ENCODE data around the gene OAS1.
A peak's percentile ranks its signal among the peaks of the same experiment; 100 is the strongest.

The OAS1 gene

DNA sequence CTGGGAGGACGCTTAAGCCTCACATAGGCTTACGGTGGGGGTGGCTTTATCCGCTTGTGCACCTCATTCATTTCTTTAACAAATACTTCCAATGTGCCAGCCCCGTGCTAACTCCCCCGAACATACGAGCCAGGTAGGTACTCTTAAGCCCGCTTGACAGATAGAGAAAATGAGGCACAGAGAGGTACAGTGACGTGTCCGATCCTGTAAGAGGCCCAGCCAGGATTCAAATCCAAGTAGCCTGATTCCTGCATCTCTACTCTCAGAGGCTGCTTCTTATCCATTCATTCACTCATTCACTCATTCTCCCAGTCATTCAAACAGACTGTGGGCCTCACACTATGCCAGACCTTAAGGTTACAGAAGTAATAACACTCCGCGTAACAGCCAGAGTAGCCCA lies 32.0 kb downstream of the OAS1 start:
- peaks cover 4 to 10% of the 10 kb centered on the region in 2 donors for H3K4me1 ChIP-seq (ENCODE audit: control insufficient read depth in 1 of 2, insufficient read depth in 2 of 2, low read length in 2 of 2)
- H3K27ac ChIP-seq (ENCODE audit: low read length): peak overlapping the region; percentile 51
- peak overlapping the region; percentile 84 to 94 for H3K4me3 ChIP-seq (ENCODE audit: low read depth in 1 of 2, low read length in 2 of 2)
- no peaks in the 10 kb centered on the region for H3K36me3 ChIP-seq (ENCODE audit: control insufficient read depth in 1 of 2, insufficient read depth in 2 of 2, low read length in 2 of 2)
- no peaks in the 10 kb centered on the region for H3K27me3 ChIP-seq (ENCODE audit: low read depth, low read length)
- H3K9me3 ChIP-seq (ENCODE audit: control insufficient read depth in 1 of 2, low read length in 2 of 2): no peaks in the 10 kb centered on the region

DNA sequence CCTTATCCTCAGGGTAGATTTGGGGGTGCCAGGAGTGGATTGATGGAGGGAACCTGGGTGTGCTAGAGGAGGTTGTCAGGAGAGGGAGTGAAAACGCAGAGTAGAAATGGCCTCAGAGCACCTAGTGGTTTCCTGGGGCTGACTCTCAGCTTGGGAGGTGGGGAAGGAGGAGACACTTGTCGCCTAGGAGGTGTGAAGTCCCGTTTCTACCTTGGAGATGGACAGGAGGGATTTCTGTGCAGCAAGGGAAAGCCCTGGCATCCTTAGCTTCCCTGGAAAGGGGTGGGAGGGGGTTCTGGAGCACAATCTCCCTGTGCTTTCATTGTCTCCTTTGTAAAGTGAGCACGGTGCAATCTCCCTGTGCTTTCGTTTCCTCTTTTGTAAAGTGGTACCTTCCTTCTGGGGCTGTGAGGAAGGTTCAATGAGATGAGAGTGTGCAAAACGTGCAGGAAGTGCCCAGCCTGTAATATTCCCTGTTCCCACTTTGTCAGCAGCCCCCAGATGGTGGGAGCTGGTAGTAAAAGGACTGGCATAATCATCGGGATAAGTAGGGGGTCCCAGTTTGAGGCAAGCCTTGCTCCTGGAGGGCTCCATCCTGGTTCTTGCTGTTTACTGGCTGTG lies 33.1 kb downstream of the OAS1 start:
- Histone ChIP-seq H3K27me3 (ENCODE audit: low read depth, low read length) (no peaks in the 10 kb centered on the region), H3K9me3 (ENCODE audit: control insufficient read depth in 1 of 2, low read length in 2 of 2) (no peaks in the 10 kb centered on the region), H3K27ac (ENCODE audit: low read length) (no peak overlapping the region), H3K4me3 (ENCODE audit: low read depth in 1 of 2, low read length in 2 of 2) (peak overlapping the region in 1 of 2 donors; percentile 27), H3K36me3 (ENCODE audit: control insufficient read depth in 1 of 2, insufficient read depth in 2 of 2, low read length in 2 of 2) (peaks cover 3 to 7% of the 10 kb centered on the region in 2 donors), H3K4me1 (ENCODE audit: control insufficient read depth in 1 of 2, insufficient read depth in 2 of 2, low read length in 2 of 2) (peaks cover 4 to 10% of the 10 kb centered on the region in 2 donors)

DNA sequence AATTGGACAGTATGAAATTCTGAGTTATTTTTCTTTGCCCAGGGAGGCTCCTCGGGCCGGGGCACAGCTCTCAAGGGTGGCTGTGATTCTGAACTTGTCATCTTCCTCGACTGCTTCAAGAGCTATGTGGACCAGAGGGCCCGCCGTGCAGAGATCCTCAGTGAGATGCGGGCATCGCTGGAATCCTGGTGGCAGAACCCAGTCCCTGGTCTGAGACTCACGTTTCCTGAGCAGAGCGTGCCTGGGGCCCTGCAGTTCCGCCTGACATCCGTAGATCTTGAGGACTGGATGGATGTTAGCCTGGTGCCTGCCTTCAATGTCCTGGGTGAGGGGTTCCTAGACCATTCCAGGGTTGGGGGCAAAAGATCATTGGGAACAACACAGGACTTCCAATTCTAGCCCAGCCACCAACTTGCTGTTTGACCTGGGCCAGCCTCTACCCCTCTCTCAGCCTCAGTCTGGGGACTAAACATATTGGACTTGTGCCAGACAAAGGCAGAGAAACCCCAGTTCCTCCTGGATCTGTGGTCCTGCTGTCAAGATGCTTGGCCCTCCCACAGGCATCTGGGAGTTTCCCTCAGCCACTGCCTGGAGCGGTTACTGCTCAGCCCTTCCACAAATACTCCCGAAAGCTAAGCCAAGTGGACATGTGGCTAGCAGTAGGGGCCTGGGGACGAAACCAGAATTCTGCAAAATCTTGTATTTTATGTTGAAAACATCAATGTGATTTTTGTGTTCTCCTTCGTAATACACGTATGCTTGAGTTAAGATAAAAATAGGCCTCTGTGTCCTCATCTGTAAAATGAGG lies 35.0 kb downstream of the OAS1 start:
- Histone ChIP-seq H3K4me3 (ENCODE audit: low read depth in 1 of 2, low read length in 2 of 2) (no peak overlapping the region), H3K9me3 (ENCODE audit: control insufficient read depth in 1 of 2, low read length in 2 of 2) (no peaks in the 10 kb centered on the region), H3K4me1 (ENCODE audit: control insufficient read depth in 1 of 2, insufficient read depth in 2 of 2, low read length in 2 of 2) (peaks cover 4 to 10% of the 10 kb centered on the region in 2 donors), H3K36me3 (ENCODE audit: control insufficient read depth in 1 of 2, insufficient read depth in 2 of 2, low read length in 2 of 2) (peaks cover 3 to 8% of the 10 kb centered on the region in 2 donors), H3K27me3 (ENCODE audit: low read depth, low read length) (no peaks in the 10 kb centered on the region), H3K27ac (ENCODE audit: low read length) (no peak overlapping the region)

DNA sequence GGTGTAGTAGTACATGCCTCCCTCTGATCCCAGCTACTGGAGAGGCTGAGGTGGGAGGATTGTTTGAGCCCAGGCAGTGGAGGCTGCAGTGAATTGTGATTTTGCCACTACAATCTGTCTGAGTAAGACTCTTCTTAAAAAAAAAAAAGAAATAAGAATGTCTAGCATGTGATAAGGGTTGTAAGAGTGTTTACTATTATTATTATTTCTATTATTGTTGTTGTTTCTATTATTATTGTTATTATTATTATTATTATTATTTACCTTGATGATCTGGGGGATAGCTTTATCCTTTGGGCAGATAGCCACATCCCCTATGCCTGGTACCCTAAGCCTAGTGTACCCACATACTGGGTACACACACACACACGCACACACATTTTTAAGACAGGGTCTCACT lies 35.8 kb downstream of the OAS1 start:
- H3K4me3 ChIP-seq (ENCODE audit: low read depth in 1 of 2, low read length in 2 of 2): no peak overlapping the region
- H3K4me1 ChIP-seq (ENCODE audit: control insufficient read depth in 1 of 2, insufficient read depth in 2 of 2, low read length in 2 of 2): peaks cover 4 to 10% of the 10 kb centered on the region in 2 donors
- H3K27ac ChIP-seq (ENCODE audit: low read length): no peak overlapping the region
- H3K27me3 ChIP-seq (ENCODE audit: low read depth, low read length): no peaks in the 10 kb centered on the region
- no peaks in the 10 kb centered on the region for H3K9me3 ChIP-seq (ENCODE audit: control insufficient read depth in 1 of 2, low read length in 2 of 2)
- H3K36me3 ChIP-seq (ENCODE audit: control insufficient read depth in 1 of 2, insufficient read depth in 2 of 2, low read length in 2 of 2): peaks cover 3 to 14% of the 10 kb centered on the region in 2 donors

DNA sequence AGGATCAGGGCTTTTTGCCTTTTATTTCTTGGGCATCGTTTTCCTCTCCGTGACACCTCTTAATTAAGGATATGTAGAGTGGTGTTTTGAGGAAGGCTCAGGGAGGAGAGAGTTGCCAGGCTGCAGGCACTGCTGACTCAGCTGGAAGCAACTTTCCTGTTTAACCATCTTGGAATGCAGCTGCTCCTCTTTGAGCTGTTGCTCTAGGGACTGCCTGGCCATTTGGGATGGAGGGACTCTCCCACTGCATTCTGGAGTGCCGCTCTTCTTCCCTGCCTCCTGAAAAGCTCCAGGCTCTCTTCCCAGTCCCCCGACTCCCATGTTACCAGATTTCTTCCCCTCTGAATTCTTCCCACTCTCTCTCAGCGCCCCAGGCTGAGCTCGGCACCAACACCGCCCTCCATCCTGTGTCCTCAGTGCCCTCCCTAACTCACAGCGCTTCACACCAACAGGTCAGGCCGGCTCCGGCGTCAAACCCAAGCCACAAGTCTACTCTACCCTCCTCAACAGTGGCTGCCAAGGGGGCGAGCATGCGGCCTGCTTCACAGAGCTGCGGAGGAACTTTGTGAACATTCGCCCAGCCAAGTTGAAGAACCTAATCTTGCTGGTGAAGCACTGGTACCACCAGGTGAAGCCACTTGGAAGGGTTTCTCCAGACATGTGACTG lies 37.4 kb downstream of the OAS1 start:
- Histone ChIP-seq H3K9me3 (ENCODE audit: control insufficient read depth in 1 of 2, low read length in 2 of 2) (no peaks in the 10 kb centered on the region), H3K4me1 (ENCODE audit: control insufficient read depth in 1 of 2, insufficient read depth in 2 of 2, low read length in 2 of 2) (peaks cover 0 to 3% of the 10 kb centered on the region in 2 donors), H3K27ac (ENCODE audit: low read length) (no peak overlapping the region), H3K36me3 (ENCODE audit: control insufficient read depth in 1 of 2, insufficient read depth in 2 of 2, low read length in 2 of 2) (peaks cover 3 to 14% of the 10 kb centered on the region in 2 donors), H3K4me3 (ENCODE audit: low read depth in 1 of 2, low read length in 2 of 2) (no peak overlapping the region), H3K27me3 (ENCODE audit: low read depth, low read length) (no peaks in the 10 kb centered on the region)

DNA sequence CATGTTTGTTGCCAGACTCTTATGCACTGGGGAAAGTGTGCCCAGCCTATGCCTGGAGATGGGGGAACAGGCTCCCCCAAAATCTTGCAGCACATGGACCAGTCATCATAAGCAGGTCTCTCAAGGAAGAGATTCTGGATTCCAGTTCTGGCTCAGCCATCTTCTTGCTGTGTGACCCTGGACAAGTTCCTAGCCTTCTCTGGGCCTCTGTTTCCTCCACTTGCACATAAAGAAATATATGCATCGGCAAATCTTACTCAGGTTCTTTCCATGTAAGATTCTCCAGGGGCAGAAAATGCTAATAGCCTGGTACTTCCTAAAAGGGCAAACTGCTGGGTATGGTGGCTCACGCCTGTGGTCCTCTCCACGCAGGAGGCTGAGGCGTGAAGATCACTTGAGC lies 38.8 kb downstream of the OAS1 start:
- Histone ChIP-seq H3K27ac (ENCODE audit: low read length) (no peak overlapping the region), H3K9me3 (ENCODE audit: control insufficient read depth in 1 of 2, low read length in 2 of 2) (no peaks in the 10 kb centered on the region), H3K27me3 (ENCODE audit: low read depth, low read length) (no peaks in the 10 kb centered on the region), H3K4me1 (ENCODE audit: control insufficient read depth in 1 of 2, insufficient read depth in 2 of 2, low read length in 2 of 2) (no peaks in the 10 kb centered on the region), H3K4me3 (ENCODE audit: low read depth in 1 of 2, low read length in 2 of 2) (no peak overlapping the region), H3K36me3 (ENCODE audit: control insufficient read depth in 1 of 2, insufficient read depth in 2 of 2, low read length in 2 of 2) (peaks cover 3 to 14% of the 10 kb centered on the region in 2 donors)

DNA sequence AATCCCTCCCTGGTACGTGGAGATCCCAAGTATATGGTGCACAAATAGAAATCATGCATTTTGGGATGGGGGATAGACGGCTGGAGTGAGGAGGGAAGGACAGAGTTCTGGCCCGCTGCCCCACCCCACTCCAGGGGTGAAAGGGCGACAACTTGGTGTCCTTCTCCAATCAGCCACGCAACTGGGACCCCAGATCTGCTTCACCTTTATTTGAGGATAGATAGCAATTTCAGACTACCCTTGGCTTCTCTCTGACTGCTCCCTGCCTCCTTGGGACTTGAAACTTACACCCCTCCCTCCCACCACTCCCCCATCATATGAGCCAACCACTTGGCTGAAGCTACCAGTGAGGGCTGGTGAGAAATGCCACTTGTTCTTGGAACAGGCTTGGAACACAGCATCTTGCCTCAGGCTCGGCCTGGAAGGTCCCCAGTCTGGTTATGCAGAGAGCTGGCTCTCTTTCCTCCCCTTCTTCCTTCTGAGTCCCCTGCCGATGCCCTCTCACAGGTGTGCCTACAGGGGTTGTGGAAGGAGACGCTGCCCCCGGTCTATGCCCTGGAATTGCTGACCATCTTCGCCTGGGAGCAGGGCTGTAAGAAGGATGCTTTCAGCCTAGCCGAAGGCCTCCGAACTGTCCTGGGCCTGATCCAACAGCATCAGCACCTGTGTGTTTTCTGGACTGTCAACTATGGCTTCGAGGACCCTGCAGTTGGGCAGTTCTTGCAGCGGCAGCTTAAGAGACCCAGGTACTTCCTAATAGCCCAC lies 39.7 kb downstream of the OAS1 start:
- no peaks in the 10 kb centered on the region for H3K27me3 ChIP-seq (ENCODE audit: low read depth, low read length)
- peaks cover 0 to under 1% of the 10 kb centered on the region in 2 donors for H3K9me3 ChIP-seq (ENCODE audit: control insufficient read depth in 1 of 2, low read length in 2 of 2)
- peaks cover 10 to 14% of the 10 kb centered on the region in 2 donors for H3K36me3 ChIP-seq (ENCODE audit: control insufficient read depth in 1 of 2, insufficient read depth in 2 of 2, low read length in 2 of 2)
- no peak overlapping the region for H3K4me3 ChIP-seq (ENCODE audit: low read depth in 1 of 2, low read length in 2 of 2)
- no peak overlapping the region for H3K27ac ChIP-seq (ENCODE audit: low read length)
- H3K4me1 ChIP-seq (ENCODE audit: control insufficient read depth in 1 of 2, insufficient read depth in 2 of 2, low read length in 2 of 2): no peaks in the 10 kb centered on the region

DNA sequence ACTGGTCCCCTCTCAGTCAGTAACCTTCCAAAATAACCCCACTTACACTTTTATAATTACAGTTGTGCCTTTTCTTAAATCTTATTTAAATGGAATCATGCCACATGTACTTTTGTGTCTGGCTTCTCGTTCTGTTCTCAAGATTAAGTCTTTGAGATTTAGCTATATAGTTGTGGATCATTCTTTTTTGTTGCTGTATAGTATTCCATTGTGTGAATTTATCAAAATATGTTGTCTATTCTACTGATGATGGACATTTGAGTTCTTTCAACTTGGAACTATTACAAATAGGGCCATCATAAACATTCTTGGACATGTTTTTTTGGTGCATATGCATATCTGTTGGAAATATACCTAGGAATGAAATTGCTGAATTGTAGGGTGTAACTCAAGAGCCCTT lies 40.6 kb downstream of the OAS1 start:
- Histone ChIP-seq H3K4me3 (ENCODE audit: low read depth in 1 of 2, low read length in 2 of 2) (no peak overlapping the region), H3K27me3 (ENCODE audit: low read depth, low read length) (no peaks in the 10 kb centered on the region), H3K27ac (ENCODE audit: low read length) (no peak overlapping the region), H3K4me1 (ENCODE audit: control insufficient read depth in 1 of 2, insufficient read depth in 2 of 2, low read length in 2 of 2) (no peaks in the 10 kb centered on the region), H3K36me3 (ENCODE audit: control insufficient read depth in 1 of 2, insufficient read depth in 2 of 2, low read length in 2 of 2) (peaks cover 14 to 15% of the 10 kb centered on the region in 2 donors), H3K9me3 (ENCODE audit: control insufficient read depth in 1 of 2, low read length in 2 of 2) (peaks cover 0 to 4% of the 10 kb centered on the region in 2 donors)

DNA sequence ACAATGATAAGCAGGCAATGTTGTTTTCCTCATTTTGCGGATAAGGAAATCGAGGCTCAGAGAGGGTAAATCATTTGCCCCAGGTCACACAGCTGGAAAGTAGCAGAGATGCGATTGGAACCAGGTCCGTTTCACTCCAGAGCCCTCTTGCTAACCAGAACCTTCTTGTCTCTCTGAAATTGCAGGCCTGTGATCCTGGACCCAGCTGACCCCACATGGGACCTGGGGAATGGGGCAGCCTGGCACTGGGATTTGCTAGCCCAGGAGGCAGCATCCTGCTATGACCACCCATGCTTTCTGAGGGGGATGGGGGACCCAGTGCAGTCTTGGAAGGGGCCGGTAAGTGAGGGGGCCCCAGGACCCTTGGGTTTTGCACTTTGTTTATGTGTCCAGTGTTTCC lies 41.0 kb downstream of the OAS1 start:
- Histone ChIP-seq H3K9me3 (ENCODE audit: control insufficient read depth in 1 of 2, low read length in 2 of 2) (peaks cover 0 to 4% of the 10 kb centered on the region in 2 donors), H3K27me3 (ENCODE audit: low read depth, low read length) (no peaks in the 10 kb centered on the region), H3K4me3 (ENCODE audit: low read depth in 1 of 2, low read length in 2 of 2) (no peak overlapping the region), H3K4me1 (ENCODE audit: control insufficient read depth in 1 of 2, insufficient read depth in 2 of 2, low read length in 2 of 2) (no peaks in the 10 kb centered on the region), H3K36me3 (ENCODE audit: control insufficient read depth in 1 of 2, insufficient read depth in 2 of 2, low read length in 2 of 2) (peaks cover 14 to 15% of the 10 kb centered on the region in 2 donors), H3K27ac (ENCODE audit: low read length) (no peak overlapping the region)

DNA sequence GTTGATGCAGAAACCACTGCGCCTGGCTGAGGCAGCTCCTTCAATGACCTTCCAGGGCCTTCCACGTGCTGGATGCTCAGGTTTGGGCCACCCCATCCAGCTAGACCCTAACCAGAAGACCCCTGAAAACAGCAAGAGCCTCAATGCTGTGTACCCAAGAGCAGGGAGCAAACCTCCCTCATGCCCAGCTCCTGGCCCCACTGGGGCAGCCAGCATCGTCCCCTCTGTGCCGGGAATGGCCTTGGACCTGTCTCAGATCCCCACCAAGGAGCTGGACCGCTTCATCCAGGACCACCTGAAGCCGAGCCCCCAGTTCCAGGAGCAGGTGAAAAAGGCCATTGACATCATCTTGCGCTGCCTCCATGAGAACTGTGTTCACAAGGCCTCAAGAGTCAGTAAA lies 42.0 kb downstream of the OAS1 start:
- peaks cover 0 to 4% of the 10 kb centered on the region in 2 donors for H3K9me3 ChIP-seq (ENCODE audit: control insufficient read depth in 1 of 2, low read length in 2 of 2)
- H3K27me3 ChIP-seq (ENCODE audit: low read depth, low read length): no peaks in the 10 kb centered on the region
- H3K27ac ChIP-seq (ENCODE audit: low read length): no peak overlapping the region
- no peak overlapping the region for H3K4me3 ChIP-seq (ENCODE audit: low read depth in 1 of 2, low read length in 2 of 2)
- peaks cover 14 to 15% of the 10 kb centered on the region in 2 donors for H3K36me3 ChIP-seq (ENCODE audit: control insufficient read depth in 1 of 2, insufficient read depth in 2 of 2, low read length in 2 of 2)
- H3K4me1 ChIP-seq (ENCODE audit: control insufficient read depth in 1 of 2, insufficient read depth in 2 of 2, low read length in 2 of 2): no peaks in the 10 kb centered on the region

DNA sequence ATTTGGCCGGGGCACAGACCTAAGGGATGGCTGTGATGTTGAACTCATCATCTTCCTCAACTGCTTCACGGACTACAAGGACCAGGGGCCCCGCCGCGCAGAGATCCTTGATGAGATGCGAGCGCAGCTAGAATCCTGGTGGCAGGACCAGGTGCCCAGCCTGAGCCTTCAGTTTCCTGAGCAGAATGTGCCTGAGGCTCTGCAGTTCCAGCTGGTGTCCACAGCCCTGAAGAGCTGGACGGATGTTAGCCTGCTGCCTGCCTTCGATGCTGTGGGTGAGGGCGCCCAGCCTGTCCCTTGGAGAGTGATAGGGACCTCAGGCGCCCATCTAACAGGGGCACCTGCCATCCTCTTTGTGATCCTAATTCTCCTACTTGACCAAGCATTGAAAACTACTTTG lies 43.9 kb downstream of the OAS1 start:
- Histone ChIP-seq H3K27ac (ENCODE audit: low read length) (no peak overlapping the region), H3K27me3 (ENCODE audit: low read depth, low read length) (no peaks in the 10 kb centered on the region), H3K36me3 (ENCODE audit: control insufficient read depth in 1 of 2, insufficient read depth in 2 of 2, low read length in 2 of 2) (peaks cover 7 to 12% of the 10 kb centered on the region in 2 donors), H3K9me3 (ENCODE audit: control insufficient read depth in 1 of 2, low read length in 2 of 2) (peaks cover 0 to 4% of the 10 kb centered on the region in 2 donors), H3K4me3 (ENCODE audit: low read depth in 1 of 2, low read length in 2 of 2) (no peak overlapping the region), H3K4me1 (ENCODE audit: control insufficient read depth in 1 of 2, insufficient read depth in 2 of 2, low read length in 2 of 2) (no peaks in the 10 kb centered on the region)
